C4-2B (cell line): ENCODE measurements around the gene PCNX3.
A peak's percentile ranks its signal among the peaks of the same experiment; 100 is the strongest.

ENCODE experiments used
- H3K27ac ChIP-seq: fragments of 450-650 bp; 2 replicates; pipeline ENCODE4 v1.5.1; 2017
- ZFX ChIP-seq: fragments of 450-650 bp; IDR thresholded peaks from 2 replicates; pipeline ENCODE4 v1.6.1; 2017
- TF ChIP-seq, protein P1 (sequence below): fragments of 450-650 bp; conservative IDR thresholded peaks from 2 replicates; pipeline ENCODE4 v1.5.1; 2017; ENCODE audit warnings: mild to moderate bottlenecking

PCNX3 gene

DNA sequence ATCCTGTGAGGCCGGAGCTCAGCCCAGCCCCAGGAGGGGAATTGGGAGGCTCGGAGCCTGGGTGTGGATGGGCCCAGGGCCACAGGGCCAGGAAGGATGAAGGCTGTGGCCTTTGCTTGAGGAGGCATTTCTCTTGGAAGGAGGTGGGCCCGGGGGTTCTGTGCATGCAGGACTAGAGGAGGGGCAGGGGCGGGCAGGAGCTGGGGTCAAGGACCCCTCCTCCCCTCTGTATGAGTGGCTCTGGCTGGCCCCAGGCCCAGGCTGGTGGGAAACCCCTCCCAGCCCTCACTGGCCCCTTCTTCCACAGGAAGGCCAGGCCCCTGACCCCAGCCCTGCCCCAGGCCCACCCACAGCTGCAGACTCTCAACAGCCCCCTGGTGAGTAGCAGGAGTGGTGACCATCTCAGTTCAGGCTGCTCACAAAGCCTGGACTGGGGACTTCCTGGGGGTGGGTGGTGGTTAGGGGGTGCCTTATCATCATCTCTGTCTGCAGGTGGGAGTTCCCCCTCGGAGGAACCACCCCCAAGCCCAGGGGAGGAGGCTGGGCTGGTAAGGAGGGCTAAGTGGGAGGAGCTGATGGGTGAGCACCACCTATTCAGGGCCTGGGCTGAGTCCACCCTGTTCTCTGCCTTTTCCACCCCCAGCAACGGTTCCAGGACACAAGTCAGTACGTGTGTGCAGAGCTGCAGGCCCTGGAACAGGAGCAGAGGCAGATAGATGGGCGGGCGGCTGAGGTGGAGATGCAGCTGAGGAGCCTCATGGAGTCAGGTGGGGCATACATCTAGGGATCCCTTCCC, 25.9 kb upstream of the PCNX3 start:
- TF ChIP-seq, protein P1, sequence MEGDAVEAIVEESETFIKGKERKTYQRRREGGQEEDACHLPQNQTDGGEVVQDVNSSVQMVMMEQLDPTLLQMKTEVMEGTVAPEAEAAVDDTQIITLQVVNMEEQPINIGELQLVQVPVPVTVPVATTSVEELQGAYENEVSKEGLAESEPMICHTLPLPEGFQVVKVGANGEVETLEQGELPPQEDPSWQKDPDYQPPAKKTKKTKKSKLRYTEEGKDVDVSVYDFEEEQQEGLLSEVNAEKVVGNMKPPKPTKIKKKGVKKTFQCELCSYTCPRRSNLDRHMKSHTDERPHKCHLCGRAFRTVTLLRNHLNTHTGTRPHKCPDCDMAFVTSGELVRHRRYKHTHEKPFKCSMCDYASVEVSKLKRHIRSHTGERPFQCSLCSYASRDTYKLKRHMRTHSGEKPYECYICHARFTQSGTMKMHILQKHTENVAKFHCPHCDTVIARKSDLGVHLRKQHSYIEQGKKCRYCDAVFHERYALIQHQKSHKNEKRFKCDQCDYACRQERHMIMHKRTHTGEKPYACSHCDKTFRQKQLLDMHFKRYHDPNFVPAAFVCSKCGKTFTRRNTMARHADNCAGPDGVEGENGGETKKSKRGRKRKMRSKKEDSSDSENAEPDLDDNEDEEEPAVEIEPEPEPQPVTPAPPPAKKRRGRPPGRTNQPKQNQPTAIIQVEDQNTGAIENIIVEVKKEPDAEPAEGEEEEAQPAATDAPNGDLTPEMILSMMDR, result no peak
- TF ChIP-seq ZFX, result no peak
- no peak overlapping the region for H3K27ac ChIP-seq

DNA sequence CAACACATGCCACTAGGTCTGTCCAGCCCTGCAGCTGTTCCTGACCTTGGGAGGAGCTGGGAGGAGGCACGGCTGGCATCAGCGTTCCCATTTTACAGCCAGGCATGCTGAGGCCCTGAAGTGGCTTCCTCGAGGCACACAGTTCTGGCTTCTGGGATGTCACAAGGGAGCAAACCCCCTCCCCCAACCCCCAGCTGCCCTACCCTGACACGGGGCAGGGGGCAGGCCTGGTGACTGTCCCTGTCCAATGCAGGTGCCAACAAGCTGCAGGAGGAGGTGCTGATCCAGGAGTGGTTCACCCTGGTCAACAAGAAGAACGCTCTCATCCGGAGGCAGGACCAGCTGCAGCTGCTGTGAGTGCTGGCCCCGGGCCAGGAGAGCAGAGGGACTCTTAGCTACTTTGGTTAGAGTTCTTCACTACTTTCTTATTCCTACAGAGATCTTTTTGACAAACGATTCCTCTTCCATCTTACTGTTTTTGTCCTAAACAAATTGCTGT, 25.3 kb upstream of the PCNX3 start:
- TF ChIP-seq, protein P1, result no peak
- no peak for TF ChIP-seq ZFX

DNA sequence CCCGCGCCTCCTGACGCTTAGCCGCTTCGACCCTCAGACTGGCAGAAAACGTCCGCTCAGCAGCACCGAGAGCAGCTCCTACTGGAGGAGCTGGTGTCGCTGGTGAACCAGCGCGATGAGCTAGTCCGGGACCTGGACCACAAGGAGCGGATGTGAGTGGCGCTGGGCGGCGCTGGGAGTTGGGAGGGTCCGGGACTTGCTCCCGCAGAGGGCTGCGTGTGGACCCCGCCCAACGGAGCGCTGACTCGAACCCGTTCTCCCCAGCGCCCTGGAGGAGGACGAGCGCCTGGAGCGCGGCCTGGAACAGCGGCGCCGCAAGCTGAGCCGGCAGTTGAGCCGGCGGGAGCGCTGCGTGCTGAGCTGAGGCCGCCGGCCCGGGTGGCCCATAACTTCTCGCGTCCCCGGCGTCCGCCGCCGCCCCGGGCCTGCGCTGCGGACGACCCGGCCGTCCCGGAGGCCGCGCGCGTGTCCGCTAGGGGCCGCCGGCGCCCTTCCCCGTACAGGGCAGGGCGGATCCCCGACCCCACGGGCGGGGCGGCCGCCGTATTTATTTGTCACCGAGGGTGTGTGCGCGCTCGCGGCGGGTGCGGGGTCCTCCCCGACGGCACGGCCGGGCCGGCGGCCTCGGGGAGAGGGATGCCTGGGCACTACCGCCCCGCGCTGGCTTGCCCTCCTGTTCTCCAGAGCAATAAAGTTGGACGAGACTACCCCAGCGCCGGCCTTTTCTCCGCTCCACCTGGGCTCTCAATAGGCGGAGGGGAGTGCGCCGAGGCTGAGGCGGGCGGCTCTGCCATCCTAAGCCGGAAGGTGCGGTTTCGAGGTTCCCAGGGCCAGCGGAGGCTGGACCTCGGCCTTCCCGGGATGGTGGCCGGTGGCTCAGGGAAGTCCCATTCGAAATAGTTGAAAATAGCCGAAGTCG, 23.4 kb upstream of the PCNX3 start:
- TF ChIP-seq, protein P1, result no peak
- no peak for TF ChIP-seq ZFX
- no peak overlapping the region for H3K27ac ChIP-seq

More for the DNA sequence above, 25.3 kb upstream of the PCNX3 start:
- no peak overlapping the region for H3K27ac ChIP-seq

DNA sequence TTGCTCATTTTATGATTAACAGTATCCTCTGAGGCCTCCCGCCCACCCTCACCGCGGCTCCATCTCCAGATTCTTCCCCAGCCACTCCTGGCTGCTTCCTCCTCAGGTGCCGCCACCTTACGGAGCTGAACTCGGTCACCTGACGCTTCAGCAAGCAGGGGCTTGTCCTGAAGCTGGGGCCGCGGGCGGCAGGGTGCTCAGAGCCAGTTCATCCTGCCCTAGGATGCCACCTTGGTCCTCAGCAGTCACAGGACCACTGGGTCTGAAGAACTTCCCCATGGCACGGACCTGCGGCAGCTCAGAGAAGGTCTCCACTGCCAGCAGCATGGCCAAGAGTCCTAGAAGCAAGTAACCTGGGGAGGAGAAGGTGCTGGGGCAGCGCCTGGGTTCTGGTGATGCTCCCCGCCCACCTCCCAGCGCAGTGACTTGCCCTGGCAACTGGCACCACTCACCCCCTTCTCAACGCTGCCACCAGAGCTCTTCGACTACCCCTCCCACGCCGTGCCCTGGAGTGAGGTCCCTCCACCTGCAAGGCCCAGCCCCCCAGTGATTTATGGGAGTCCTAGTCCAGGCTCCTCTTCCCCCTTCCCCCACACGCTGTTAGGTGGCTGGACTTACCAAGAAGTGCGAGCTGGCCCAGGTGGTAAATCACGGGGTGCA, 22.6 kb upstream of the PCNX3 start:
- TF ChIP-seq, protein P1, result no peak
- no peak for TF ChIP-seq ZFX
- no peak overlapping the region for H3K27ac ChIP-seq

DNA sequence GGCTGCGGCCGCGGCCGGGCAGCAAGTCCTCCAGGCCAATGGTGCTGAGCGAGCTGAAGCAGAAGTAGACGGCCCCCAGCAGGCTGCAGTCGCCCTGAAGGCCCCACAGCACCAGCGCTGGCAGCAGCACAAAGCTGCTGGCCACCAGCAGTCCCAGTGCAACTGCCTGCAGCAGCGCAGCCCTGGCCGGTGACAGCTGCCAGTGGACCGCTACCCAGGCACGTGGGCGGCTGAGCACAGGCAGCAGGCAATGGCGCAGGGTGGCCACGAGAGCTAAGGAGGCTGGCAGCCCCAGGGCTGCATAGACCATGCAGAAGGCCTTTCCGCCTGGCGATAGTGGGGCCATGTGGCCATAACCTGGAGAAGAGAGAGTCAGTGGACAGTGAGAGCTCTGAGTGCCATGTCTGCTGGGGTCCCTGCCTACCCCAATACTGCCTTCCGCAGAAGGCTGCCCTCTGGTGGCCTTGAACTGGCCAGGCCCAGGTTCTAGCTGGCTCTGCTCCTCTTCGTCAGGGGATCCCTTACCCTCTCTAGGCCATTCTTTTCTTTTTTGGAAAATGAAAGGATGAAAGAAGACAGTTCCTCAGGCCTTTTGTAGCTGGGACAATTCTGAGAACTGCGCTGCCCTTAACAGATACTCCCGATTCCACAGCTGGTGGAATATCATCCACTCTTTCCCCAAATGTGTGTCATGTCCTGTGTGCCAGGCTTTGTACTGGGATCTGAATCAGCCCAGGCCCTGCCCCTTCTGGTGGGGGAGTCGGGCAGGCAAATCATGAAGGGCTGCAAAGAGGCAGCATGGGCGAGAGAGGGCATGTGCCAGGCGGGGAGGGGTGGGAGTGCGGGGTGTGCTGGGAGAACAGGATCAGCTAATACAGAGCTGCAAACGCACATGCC, 21.8 kb upstream of the PCNX3 start:
- H3K27ac ChIP-seq, result no peak overlapping the region

DNA sequence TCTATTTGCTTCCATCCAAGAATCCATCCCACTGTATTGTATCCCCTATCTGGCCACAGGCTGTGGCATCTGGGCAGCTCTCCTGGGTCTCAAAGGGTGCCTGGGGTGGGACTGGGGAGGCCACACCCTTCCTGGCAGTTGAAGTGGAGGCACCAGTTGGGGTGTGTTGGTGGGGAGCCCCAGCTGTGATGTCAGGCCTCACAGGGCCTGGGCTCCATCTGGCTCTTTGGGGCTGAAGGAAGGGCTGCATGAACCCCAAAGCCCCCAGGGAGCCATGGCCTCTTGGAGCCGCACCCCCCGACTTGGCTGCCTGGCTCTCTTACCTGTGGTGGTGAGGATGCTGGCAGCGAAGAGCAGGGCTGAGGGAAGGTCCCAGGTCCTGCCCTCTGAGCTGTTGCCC, 20.4 kb upstream of the PCNX3 start:
- TF ChIP-seq, protein P1, result no peak
- no peak for TF ChIP-seq ZFX
- no peak overlapping the region for H3K27ac ChIP-seq

More for the DNA sequence above, 21.8 kb upstream of the PCNX3 start:
- TF ChIP-seq, protein P1, result peak; percentile 83
- no peak for TF ChIP-seq ZFX
